GM18858 (cell line): ENCODE measurements around the gene HIGD2B.
"Not testable (repeated sequence)": the region's sequence is repeated elsewhere in the genome, so short reads cannot be mapped to it uniquely, and the experiment has no call there.

ENCODE experiments used
- ATAC-seq: cut with Tn5 transposase; IDR thresholded peaks from one replicate; pipeline ENCODE4 v1.9.1; 2021; ENCODE audit not compliant: unreplicated experiment

Gene HIGD2B

DNA sequence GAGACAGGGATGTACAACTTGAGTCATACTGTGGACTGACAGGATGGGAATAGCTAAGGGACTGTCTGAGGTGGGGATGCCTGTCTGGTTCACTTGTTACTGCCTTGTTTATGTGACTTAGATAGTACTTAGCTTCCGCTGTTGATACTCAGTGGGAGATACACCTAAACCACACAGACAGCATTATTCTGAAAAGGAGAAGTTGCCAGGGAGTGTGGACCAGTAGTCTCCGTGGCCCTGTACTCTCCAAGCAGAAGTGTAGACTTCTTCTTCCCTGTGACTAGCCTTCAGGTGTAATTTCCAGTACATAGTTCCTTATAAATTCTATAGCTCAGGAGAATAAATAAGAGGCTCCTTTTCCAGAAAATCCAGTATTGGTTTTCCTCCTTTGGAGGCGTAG, 5.1 kb downstream of the HIGD2B start:
- ATAC-seq = no peak

DNA sequence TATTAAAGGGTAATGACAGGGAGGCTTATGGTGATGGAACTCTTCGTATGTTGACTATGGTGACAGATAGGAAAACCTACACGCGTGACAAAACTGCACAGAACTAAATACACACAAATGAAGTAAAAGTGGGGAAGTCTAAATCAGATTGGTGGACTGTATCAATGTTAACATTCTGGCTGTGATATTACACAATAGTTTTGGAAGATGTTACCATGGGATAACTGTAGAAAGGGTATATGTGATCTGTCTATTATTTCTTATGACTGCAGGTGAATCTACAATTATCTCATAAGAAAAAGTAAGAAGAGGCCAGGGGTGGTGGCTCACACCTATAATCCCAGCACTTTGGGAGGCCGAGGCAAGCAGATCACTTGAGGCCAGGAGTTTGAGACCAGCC, 9.1 kb downstream of the HIGD2B start:
- no peak for ATAC-seq

DNA sequence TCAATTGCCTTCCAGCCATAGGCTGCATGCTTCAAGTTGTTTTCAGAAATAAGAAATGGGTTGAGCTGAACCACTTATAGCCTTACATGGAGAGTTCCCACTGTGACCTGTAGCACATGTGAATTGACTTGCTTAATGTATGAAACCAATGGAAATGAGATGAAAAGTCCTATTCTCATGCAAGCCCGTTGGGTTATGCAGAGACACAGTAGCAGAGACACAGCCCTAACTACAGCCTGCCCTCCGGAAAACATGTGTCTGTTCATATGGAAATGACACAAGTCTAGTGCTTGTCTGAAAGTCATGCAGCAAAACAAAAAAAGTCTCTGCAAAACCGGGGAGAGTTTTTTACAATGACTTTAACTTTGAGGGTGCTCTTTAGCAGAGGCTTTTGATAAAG, 14.5 kb downstream of the HIGD2B start:
- ATAC-seq = no peak

DNA sequence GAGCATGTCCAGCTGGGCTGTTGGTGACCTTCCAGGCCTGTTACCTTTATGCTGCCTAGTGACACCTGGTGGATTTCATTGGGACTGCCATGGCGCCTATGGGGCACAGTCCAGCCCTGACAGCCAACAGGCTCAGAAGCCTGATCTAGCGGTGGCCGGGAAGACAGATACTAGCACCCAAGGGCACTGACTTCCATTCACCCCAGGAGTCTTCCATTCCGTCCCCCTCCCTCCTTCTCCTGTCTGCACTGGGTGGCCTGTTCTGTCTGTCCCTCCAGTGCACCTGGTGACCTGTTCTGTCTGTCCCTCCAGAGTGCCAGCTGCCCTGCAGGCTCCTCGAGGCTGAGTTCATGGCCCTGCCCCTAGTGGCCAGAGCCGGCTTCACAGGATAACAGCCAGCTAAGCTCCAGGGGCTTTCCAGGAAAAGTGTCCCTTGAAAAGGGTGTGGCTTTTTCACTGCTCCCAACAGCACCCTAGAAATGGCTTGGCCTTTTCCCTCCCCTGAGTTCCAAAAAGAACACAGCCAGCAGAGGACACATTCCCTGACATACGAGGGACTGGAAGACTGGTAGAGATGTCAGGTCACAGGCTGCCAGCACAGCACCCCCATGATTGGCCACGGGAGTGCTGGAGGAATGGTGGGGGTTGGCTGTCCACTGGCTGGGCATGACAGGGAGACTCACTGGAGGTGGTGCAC, 15.2 kb downstream of the HIGD2B start:
- ATAC-seq = peak; percentile 55

DNA sequence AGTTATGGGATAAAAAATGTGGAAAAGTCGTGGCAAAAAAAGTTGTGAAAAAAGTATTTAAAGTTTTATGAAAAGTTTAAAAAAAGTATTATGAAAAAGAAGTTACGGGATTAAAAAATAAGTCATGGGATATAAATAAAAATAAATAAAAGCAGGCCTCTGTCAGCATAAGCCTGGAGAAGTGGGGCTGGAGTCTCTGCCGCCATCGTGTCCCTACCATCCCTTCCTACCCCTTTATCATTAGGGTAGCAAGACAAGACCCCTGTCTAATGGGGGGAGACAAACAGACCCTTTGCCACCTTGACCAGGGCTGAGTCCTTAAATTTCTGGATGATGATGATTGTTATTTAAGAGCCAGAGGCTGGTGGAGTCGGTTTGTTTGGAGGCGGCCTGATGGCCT, 16.2 kb downstream of the HIGD2B start:
- not testable (repeated sequence) for ATAC-seq

DNA sequence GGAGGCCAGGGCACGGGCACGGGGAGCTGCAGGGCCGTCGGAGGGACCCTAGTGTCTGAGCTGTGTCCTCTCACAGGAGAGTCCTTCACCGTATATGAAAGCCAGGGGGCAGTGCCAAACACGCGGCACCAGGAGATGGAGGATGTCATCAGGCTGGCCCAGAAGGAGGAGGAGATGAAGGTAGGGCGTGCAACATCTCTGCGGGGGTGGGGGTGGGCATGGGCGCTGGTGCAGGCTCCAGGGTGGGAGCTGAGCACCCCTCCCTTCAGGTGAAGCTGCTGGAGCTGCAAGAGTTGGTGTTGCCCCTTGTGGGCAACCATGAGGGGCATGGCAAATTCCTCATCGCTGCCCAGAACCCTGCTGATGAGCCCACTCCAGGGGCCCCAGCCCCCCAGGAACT, 20.3 kb downstream of the HIGD2B start:
- ATAC-seq = not testable (repeated sequence)

DNA sequence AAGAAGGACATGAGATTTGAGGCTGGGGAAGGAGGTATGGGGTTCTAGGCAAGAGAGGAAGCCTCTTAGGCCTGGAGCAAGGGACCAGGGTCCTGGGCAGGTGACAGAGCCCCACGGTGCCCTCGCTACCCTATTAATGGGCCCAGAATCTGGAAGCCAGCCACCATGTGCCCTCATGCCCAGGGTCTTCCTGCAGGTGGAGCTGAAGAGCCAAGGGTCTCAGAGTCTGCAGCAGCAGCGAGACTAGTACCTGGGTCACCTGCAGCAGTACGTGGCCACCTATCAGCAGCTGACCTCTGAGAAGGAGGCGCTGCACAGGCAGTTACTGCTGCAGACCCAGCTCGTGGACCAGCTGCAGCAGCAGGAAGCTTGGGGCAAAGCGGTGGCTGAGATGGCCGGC, 22.1 kb downstream of the HIGD2B start:
- not testable (repeated sequence) for ATAC-seq

DNA sequence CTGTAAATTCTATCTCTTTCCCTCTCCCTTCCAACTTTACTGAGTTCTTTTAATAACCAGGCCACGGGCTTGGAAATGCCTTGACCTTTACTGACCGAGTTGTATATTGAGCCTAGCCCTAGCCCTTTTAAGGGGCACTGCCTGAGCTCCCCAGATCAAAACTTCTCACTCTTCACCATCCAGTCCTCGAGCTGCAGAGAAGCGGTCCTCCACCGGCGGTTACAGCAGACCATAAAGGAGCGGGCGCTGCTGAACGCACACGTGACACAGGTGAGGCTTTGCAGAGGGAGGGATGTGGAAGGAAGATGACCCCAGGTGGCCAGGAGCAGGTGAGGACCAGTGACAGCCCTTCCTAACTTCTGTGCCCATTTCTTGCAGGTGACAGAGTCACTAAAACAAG, 24.9 kb downstream of the HIGD2B start:
- ATAC-seq = not testable (repeated sequence)

DNA sequence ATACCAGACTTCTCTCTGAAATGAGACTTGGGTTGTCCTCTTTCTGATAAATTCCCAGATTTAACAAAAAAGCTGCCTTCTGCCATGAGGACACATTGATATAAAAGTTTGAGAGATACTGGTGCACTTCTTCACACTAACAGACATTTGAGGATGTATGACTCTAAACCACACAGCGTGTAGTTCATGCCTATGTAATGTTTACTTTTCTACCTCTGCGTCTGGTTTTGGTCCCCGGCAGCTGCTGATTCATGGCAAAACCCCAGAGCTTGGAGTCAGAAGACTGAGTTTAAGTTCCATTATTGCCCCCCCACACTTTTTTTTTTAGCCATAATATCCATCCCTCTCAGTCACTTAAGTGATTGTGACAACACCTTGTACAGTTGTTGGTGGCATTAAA, 30.0 kb downstream of the HIGD2B start:
- not testable (repeated sequence) for ATAC-seq

DNA sequence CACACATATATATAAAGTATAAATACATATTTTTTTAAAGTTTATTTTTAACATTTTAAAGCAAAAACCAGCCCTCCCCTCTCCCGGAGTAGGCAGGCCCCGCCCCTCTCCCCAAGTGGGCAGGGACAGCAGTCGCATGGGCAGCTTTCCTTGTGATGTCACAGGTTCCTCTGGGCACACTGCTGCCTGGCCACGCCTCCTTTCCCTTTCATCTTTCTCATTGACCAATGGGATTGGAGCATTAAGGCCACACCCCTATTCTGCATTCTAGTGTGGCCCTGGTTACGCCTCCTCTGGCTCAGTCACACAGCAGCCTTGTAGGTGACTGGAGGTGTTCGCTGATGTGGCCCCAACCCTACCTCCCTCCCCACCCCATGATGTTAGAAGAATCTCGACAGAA, 31.6 kb downstream of the HIGD2B start, which contains the start of gene GOLGA6B:
Gene GOLGA6B (plus strand): TSS at position 301 of the 400 bp plus-strand sequence. CDS start 41 bp downstream, at position 342.
- not testable (repeated sequence) for ATAC-seq

DNA sequence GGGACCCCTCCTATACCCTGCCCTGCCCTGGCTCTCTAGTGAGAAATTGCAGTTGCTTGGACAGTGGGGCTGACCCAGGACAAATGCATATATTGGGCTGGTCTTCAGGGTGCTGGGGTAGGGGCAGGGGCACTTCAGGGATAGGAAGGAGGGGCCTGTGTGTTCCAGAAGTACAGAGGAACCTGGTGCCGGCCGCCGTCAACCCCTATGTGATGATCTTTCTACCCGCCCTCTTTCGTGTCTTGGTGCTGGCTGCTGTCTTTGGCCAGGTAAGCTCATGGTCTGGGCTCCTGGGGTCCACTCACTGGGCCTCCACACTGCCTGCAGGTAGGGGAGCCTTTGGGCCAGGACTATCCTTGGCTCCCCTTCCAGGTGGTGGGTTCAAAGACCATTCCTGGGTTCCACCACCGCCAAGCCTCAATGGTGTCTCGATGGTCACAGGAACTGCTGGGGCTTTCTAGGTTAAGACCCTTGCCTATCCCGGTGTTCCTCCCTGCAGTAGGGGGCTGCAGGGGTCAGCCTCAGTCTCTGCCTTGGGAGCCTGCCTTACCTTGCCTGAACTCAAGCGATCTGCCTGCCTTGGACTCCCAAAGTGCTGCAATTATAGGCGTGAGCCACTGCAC, 37.2 kb downstream of the HIGD2B start:
- ATAC-seq = not testable (repeated sequence)

DNA sequence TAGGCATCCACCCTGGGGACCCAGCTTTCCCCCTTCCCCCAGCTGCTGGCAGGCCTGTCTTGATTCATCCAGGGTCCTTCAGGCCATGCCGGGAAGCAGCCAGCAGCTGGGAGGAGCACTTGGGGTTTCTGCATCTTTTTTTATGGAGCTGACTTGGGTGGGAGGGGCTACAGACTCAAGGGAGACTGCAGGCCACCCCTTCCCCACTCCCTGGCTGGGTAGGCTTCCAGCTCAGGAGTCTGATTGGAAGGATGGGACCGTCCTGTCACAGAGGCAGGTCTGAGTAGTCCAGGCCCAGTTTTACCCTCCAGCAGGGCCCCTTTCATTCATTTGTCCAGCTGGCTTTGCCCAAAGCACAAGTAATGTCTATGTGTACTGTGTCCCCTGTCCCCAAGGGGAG, 43.7 kb downstream of the HIGD2B start:
- not testable (repeated sequence) for ATAC-seq

DNA sequence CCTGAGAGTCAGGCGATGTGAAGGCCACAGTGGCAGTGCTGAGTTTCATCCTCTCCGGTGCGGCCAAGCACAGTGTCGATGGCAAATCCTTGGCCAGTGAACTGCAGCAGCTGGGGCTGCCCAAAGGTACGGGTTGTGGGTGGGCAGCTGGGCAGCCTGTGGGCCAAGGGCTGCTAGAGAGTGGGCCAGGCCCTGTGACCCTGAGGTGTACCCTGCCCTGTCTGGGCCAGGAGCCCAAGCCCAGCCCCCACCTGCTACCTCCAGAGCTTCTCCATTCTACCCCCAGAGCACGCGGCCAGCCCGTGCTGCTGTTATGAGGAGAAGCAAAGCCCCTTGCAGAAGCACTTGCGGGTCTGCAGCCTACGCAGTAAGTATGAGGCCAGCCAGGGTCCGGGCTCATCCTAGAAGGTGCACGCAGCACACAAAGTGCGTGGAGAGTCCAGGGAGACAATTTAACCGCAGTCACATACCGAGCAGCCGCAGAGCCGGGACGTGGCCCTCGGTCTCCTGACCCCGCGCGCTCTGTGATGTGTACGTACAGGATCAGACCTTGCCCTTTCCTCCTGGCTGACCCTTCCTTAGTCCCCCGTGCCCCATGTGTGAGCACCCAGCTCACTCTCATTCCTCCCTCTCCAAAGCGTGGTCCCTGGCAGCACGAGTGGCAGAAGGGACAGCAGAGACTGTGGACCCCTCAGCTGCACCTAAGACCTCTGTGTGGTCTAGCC, 46.1 kb downstream of the HIGD2B start:
- ATAC-seq = not testable (repeated sequence)

DNA sequence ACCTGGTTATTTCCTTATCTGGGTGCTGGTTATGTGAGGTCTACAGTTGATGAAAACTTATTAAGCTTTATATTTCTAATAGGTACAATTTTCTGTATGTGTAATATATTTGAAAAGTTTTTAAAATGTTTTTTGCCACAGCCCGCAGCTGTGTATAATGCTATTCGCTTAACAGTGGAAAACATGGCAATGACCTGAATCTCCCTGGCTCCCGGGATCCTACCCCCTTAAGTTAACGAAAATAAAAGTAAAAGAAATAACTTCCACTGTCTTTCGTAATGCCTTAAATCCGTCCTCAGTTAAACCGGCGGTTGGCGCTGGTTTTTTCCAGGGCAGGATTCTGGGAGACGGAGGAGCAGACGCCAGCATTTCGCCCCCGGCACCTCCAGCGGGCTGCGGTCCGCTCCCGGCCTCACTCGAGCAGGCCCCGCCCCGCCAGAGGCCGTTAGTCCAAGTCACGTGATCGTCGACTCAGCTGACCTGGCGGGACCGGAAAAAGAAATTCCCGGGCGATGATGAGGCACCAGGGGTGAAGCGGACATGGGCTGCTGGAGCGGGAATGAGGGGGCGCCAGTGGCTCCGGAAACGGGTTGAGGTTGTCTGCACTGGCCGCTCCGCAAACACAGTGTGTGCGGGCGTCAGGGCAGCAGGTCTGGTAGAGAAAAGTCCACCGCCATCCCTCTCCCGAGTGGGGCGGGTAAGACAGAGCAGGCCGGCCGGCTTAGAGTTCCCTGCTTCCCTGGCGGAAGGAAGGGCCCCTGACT, 49.3 kb downstream of the HIGD2B start:
- not testable (repeated sequence) for ATAC-seq

DNA sequence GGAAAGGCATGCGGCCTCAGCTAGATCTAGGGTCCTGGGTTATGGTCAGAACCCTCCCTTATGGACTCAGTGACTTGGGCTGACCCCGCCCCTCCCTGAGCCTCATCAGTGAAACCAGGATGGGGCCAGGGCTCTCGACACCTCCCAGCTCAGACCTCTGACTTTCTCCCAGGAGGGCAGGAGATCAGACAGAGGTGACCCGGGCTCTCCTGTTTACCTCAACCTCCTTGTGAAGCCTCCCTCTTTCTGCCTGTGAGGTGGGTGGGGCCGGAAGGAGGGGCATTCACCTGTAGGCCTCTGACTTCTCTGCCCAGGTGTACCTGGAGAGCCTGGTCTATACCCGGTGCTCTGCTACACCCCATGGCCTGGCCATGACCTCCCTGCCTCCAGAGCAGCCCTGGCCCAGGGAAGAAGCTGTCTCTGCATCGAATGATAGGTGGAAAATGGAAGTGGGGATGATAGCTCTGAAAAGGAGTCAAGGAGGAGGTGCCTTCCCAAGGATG, 56.9 kb downstream of the HIGD2B start:
- not testable (repeated sequence) for ATAC-seq

DNA sequence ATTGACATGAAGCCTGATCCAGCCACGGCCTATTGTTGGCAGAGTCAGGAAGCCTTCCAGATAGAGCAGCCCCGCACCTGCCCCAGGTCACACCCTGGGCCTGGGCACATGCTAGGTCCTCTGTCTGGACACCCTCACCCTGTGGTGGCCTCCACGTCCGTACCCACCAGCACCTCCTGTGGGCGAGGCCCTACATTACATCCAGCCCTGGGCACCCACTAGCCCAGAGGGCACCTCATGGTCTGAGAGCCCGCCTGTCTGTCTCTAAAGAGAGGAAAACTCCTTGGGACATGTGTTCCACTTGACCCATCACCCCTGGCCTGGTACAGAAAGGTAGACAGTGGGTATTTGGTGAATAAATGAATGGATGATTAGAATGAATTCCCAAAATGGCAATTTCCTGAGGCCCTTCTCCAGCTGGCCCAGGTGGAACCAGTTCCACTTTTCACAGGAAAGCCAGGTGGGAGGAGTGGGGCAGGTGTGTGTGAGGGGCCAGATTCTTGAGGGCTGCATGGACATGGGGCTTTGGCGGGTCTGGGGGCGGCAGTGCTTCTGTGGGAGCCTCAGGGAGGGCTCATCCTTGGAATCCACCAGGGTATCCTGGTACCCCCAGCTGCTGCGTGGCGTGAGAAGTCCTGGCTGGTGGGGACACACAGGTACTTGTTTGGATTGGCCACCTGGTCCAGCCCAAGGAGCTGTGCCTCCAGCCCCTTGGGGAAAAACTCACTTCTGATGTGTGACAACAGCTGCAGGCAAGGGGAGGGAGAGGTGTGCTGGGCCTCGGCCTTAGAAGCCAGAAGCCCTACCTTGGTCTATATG, 57.5 kb downstream of the HIGD2B start:
- not testable (repeated sequence) for ATAC-seq

DNA sequence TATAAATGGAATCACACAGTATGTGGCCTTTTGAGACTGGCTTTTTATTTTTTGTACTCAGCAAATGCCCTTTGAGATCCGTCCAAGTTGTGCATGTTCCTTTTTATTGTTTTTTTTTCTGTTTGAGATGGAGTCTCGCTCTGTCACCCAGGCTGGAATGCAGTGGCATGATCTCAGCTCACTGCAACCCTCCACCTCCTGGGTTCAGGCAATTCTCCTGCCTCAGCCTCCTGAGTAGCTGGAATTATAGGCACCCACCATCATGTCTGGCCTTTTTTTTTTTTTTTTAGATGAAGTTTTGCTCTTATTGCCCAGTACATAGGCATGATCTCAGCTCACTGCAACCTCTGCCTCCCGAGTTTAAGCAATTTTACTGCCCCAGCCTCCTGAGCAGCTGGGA, 59.8 kb downstream of the HIGD2B start:
- ATAC-seq = not testable (repeated sequence)
